ENCODE measurements around the gene ROBO2. TPM values are rescaled to one million over a fixed set of nuclear protein-coding genes. Genes with fewer than 3 reads are reported as not detected.

Gene ROBO2
- total and polyA plus RNA-seq, 10 donors = 0.41 to 14.8 (median 5.2) TPM

- intact Hi-C loops (cut with DNase I; ENCODE audit: low total_unique reads) = no loop called here
- Histone ChIP-seq H3K9me3 (no peaks in the 10 kb centered on the region), H3K27me3 (replicated peaks in 1 of 7) (no peaks in the 10 kb centered on the region), H3K27ac (no peak overlapping the region), H3K4me3 (no peak overlapping the region), H3K4me1 (no peaks in the 10 kb centered on the region), H3K36me3 (no peaks in the 10 kb centered on the region)
- WGBS, 5 donors = 76 to 87% (median 81%) methylated on average over 4 of the region's 4 CpGs
- DNase-seq = no peak
- TF ChIP-seq POLR2AphosphoS5 (IDR thresholded peaks at IDR 0.05) = no peak
- no peak for TF ChIP-seq POLR2A (IDR thresholded peaks at IDR 0.05)
- no peak for TF ChIP-seq CTCF (IDR thresholded peaks at IDR 0.05 in 8 of 11, conservative IDR thresholded peaks at IDR 0.05 in 3 of 11)
Observed at GRCh38 chr3:77283108-77283507, 243.2 kb downstream of the ROBO2 start.

DNA sequence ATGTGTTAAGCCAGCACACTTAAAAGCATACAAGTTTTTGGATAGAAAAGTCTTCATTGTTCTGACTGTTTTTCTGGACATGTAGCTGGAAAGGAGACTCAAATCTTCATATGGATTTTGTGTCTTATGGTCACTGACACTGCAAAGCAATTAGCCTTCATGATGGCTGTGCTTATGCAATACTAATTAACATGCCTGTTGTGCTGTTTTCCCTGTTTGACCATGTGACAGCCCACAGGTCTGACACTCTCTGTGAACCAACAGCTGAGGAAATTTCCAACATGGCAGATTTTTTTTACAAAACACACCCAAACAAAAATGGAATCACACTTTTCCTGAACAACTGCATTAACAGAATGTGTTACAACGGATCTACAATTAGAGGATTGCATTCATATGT lies 248.4 kb downstream of the ROBO2 start:
- 79 to 95% (median 85%) methylated on average over 1 of the region's 1 CpG for WGBS, 5 donors
- no peaks in the 10 kb centered on the region for H3K36me3 ChIP-seq
- DNase-seq = no peak

DNA sequence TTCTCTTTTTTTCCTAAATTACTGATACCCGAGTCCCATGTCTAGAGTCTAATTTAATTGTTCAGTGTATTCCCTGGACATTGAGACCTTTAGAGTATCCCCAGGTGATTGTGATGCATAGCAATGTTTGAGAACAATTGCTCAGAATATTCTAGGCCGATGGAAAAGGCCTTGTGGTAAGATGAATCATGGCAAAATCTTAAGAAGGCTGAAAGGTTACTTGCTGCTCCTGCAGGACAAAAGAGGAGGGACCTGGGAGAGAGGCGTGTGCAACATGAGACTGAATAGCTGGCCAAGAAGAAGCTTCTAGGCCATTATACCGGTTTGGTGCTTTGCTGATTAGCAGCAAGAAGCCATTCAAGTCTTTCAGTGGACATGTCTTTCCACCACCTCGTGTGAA lies 256.6 kb downstream of the ROBO2 start:
- Histone ChIP-seq H3K4me3 (no peak overlapping the region), H3K4me1 (no peaks in the 10 kb centered on the region), H3K27me3 (replicated peaks in 1 of 7) (no peaks in the 10 kb centered on the region), H3K9me3 (peaks cover 0 to 11% (median 0%) of the 10 kb centered on the region in 8 donors), H3K36me3 (no peaks in the 10 kb centered on the region), H3K27ac (no peak overlapping the region)
- TF ChIP-seq POLR2AphosphoS5 (IDR thresholded peaks at IDR 0.05) (no peak), CTCF (IDR thresholded peaks at IDR 0.05 in 8 of 11, conservative IDR thresholded peaks at IDR 0.05 in 3 of 11) (no peak), POLR2A (IDR thresholded peaks at IDR 0.05) (no peak)
- DNase-seq = no peak
- intact Hi-C loops (cut with DNase I; ENCODE audit: low total_unique reads) = no loop called here
- 87 to 93% (median 91%) methylated on average over 5 of the region's 5 CpGs for WGBS, 5 donors

More for the DNA sequence above, 248.4 kb downstream of the ROBO2 start:
- Histone ChIP-seq H3K9me3 (peaks cover 0 to 5% (median 0%) of the 10 kb centered on the region in 8 donors), H3K4me1 (no peaks in the 10 kb centered on the region), H3K27ac (no peak overlapping the region), H3K4me3 (no peak overlapping the region), H3K27me3 (replicated peaks in 1 of 7) (no peaks in the 10 kb centered on the region)
- intact Hi-C loops (cut with DNase I; ENCODE audit: low total_unique reads) = no loop called here
- TF ChIP-seq POLR2A (IDR thresholded peaks at IDR 0.05) = no peak
- no peak for TF ChIP-seq POLR2AphosphoS5 (IDR thresholded peaks at IDR 0.05)
- TF ChIP-seq CTCF (IDR thresholded peaks at IDR 0.05 in 8 of 11, conservative IDR thresholded peaks at IDR 0.05 in 3 of 11) = no peak

GRCh38 chr3:77298417-77298816 lies 258.5 kb downstream of the ROBO2 start:
- Histone ChIP-seq H3K27me3 (replicated peaks in 1 of 7) (no peaks in the 10 kb centered on the region), H3K27ac (no peak overlapping the region), H3K9me3 (peaks cover 0 to 7% (median 0%) of the 10 kb centered on the region in 8 donors), H3K4me3 (no peak overlapping the region), H3K36me3 (no peaks in the 10 kb centered on the region), H3K4me1 (no peaks in the 10 kb centered on the region)
- intact Hi-C loops (cut with DNase I; ENCODE audit: low total_unique reads) = no loop called here
- no peak for DNase-seq
- 77 to 90% (median 81%) methylated on average over 1 of the region's 1 CpG for WGBS, 5 donors
- TF ChIP-seq POLR2AphosphoS5 (IDR thresholded peaks at IDR 0.05) (no peak), CTCF (IDR thresholded peaks at IDR 0.05 in 8 of 11, conservative IDR thresholded peaks at IDR 0.05 in 3 of 11) (no peak), POLR2A (IDR thresholded peaks at IDR 0.05) (no peak)
